Measurements from ENCODE around the gene ICA1.

ICA1 gene

GRCh38 chr7:8159595-8159994 is 102.4 kb downstream of the ICA1 start:
- no peak overlapping the region for H3K4me3 ChIP-seq (ENCODE audit: low read length)
- TF ChIP-seq EZH2phosphoT487 (IDR thresholded peaks at IDR 0.05; ENCODE audit: borderline replicate concordance, low read length): no peak
- TF ChIP-seq CTCF (IDR thresholded peaks at IDR 0.05; ENCODE audit: low read depth, low read length, poor library complexity, severe bottlenecking): no peak
- no peaks in the 10 kb centered on the region for H3K27me3 ChIP-seq (ENCODE audit: control insufficient read depth, low read length)
- no peaks in the 10 kb centered on the region for H3K9me3 ChIP-seq (ENCODE audit: control insufficient read depth, insufficient read depth, low read length)
- peaks cover 2% of the 10 kb centered on the region for H3K4me1 ChIP-seq (ENCODE audit: control insufficient read depth, low read length)
- no peak overlapping the region for H3K27ac ChIP-seq (ENCODE audit: low read depth, low read length)
- H4K20me1 ChIP-seq (ENCODE audit: control insufficient read depth, insufficient read depth, low read depth, low read length): no peaks in the 10 kb centered on the region
- no peaks in the 10 kb centered on the region for H3K36me3 ChIP-seq (ENCODE audit: control insufficient read depth, low read length)
- no peaks in the 10 kb centered on the region for H3K9me2 ChIP-seq (replicated peaks; ENCODE audit: control insufficient read depth, low read length)
- no peaks in the 10 kb centered on the region for H3F3A ChIP-seq (ENCODE audit: control insufficient read depth, insufficient read depth)
- no peaks in the 10 kb centered on the region for H3K79me2 ChIP-seq (ENCODE audit: control insufficient read depth, low read length)
- no peak overlapping the region for H3K4me2 ChIP-seq (ENCODE audit: low read length)

- H3K36me3 ChIP-seq (ENCODE audit: control insufficient read depth, low read length): no peaks in the 10 kb centered on the region
- no peak overlapping the region for H3K4me2 ChIP-seq (ENCODE audit: low read length)
- H3K79me2 ChIP-seq (ENCODE audit: control insufficient read depth, low read length): no peaks in the 10 kb centered on the region
- H3K27ac ChIP-seq (ENCODE audit: low read depth, low read length): no peak overlapping the region
- TF ChIP-seq EZH2phosphoT487 (IDR thresholded peaks at IDR 0.05; ENCODE audit: borderline replicate concordance, low read length) (no peak), CTCF (IDR thresholded peaks at IDR 0.05; ENCODE audit: low read depth, low read length, poor library complexity, severe bottlenecking) (no peak)
- no peaks in the 10 kb centered on the region for H3K9me2 ChIP-seq (replicated peaks; ENCODE audit: control insufficient read depth, low read length)
- H3K27me3 ChIP-seq (ENCODE audit: control insufficient read depth, low read length): no peaks in the 10 kb centered on the region
- H4K20me1 ChIP-seq (ENCODE audit: control insufficient read depth, insufficient read depth, low read depth, low read length): no peaks in the 10 kb centered on the region
- no peaks in the 10 kb centered on the region for H3F3A ChIP-seq (ENCODE audit: control insufficient read depth, insufficient read depth)
- H3K4me1 ChIP-seq (ENCODE audit: control insufficient read depth, low read length): peaks cover 3% of the 10 kb centered on the region
- no peaks in the 10 kb centered on the region for H3K9me3 ChIP-seq (ENCODE audit: control insufficient read depth, insufficient read depth, low read length)
- no peak overlapping the region for H3K4me3 ChIP-seq (ENCODE audit: low read length)
These were observed 104.7 kb downstream of the ICA1 start for GRCh38 chr7:8157296-8157695.

GRCh38 chr7:8155836-8156235 is 106.1 kb downstream of the ICA1 start:
- Histone ChIP-seq H4K20me1 (ENCODE audit: control insufficient read depth, insufficient read depth, low read depth, low read length) (no peaks in the 10 kb centered on the region), H3K9me3 (ENCODE audit: control insufficient read depth, insufficient read depth, low read length) (no peaks in the 10 kb centered on the region), H3K4me1 (ENCODE audit: control insufficient read depth, low read length) (peaks cover 9% of the 10 kb centered on the region), H3F3A (ENCODE audit: control insufficient read depth, insufficient read depth) (peaks cover 5% of the 10 kb centered on the region; the same call in 1 of the 2 replicates), H3K79me2 (ENCODE audit: control insufficient read depth, low read length) (no peaks in the 10 kb centered on the region), H3K4me3 (ENCODE audit: low read length) (no peak overlapping the region), H3K27me3 (ENCODE audit: control insufficient read depth, low read length) (no peaks in the 10 kb centered on the region), H3K4me2 (ENCODE audit: low read length) (no peak overlapping the region), H3K36me3 (ENCODE audit: control insufficient read depth, low read length) (no peaks in the 10 kb centered on the region), H3K27ac (ENCODE audit: low read depth, low read length) (no peak overlapping the region), H3K9me2 (replicated peaks; ENCODE audit: control insufficient read depth, low read length) (no peaks in the 10 kb centered on the region)
- TF ChIP-seq CTCF (IDR thresholded peaks at IDR 0.05; ENCODE audit: low read depth, low read length, poor library complexity, severe bottlenecking) (no peak), EZH2phosphoT487 (IDR thresholded peaks at IDR 0.05; ENCODE audit: borderline replicate concordance, low read length) (no peak)

- Histone ChIP-seq H3K4me3 (ENCODE audit: low read length) (no peak overlapping the region), H3K36me3 (ENCODE audit: control insufficient read depth, low read length) (no peaks in the 10 kb centered on the region), H3K27me3 (ENCODE audit: control insufficient read depth, low read length) (no peaks in the 10 kb centered on the region), H4K20me1 (ENCODE audit: control insufficient read depth, insufficient read depth, low read depth, low read length) (no peaks in the 10 kb centered on the region), H3K9me3 (ENCODE audit: control insufficient read depth, insufficient read depth, low read length) (no peaks in the 10 kb centered on the region), H3K27ac (ENCODE audit: low read depth, low read length) (no peak overlapping the region), H3K9me2 (replicated peaks; ENCODE audit: control insufficient read depth, low read length) (no peaks in the 10 kb centered on the region), H3K4me2 (ENCODE audit: low read length) (no peak overlapping the region), H3K79me2 (ENCODE audit: control insufficient read depth, low read length) (no peaks in the 10 kb centered on the region), H3K4me1 (ENCODE audit: control insufficient read depth, low read length) (peaks cover 25% of the 10 kb centered on the region), H3F3A (ENCODE audit: control insufficient read depth, insufficient read depth) (peaks cover 8% of the 10 kb centered on the region; the same call in 1 of the 2 replicates)
- TF ChIP-seq CTCF (IDR thresholded peaks at IDR 0.05; ENCODE audit: low read depth, low read length, poor library complexity, severe bottlenecking) (no peak), EZH2phosphoT487 (IDR thresholded peaks at IDR 0.05; ENCODE audit: borderline replicate concordance, low read length) (no peak)
These were observed 107.7 kb downstream of the ICA1 start for GRCh38 chr7:8154272-8154671.

Measured in DOHH2 (cell line).